Epithelial cell of esophagus (primary cell): ENCODE results near the gene PKMYT1.

Experiments
- DNase-seq: peaks from one replicate; pipeline ENCODE4 v3.0.0; 2010; ENCODE audit warnings: low read depth
- H3K4me3 ChIP-seq: 2 replicates; pipeline ENCODE4 v1.5.1; 2011; ENCODE audit warnings: mild to moderate bottlenecking, low read length, control low read depth
- CTCF ChIP-seq: IDR thresholded peaks from 2 replicates; pipeline ENCODE4 v1.5.1; 2011; ENCODE audit warnings: low read depth, mild to moderate bottlenecking, low read length, control low read depth, inconsistent platforms; ENCODE audit not compliant: insufficient read depth; ENCODE audit errors: missing control alignments

The PKMYT1 gene

GRCh38 chr16:2960183-2961010 lies 19.8 kb downstream of the PKMYT1 start:
- no peak for TF ChIP-seq CTCF
- no peak overlapping the region for H3K4me3 ChIP-seq
- no peak for DNase-seq

- DNase-seq = no peak
- TF ChIP-seq CTCF = no peak
- H3K4me3 ChIP-seq = no peak overlapping the region
Observed at GRCh38 chr16:2959206-2959605, 21.0 kb downstream of the PKMYT1 start.

- no peak for TF ChIP-seq CTCF
- no peak overlapping the region for H3K4me3 ChIP-seq
- DNase-seq = no peak
Observed at GRCh38 chr16:2956579-2956956, 23.7 kb downstream of the PKMYT1 start.

GRCh38 chr16:2955779-2956578 lies 24.3 kb downstream of the PKMYT1 start:
- no peak for DNase-seq
- H3K4me3 ChIP-seq = no peak overlapping the region
- TF ChIP-seq CTCF = no peak

GRCh38 chr16:2955438-2955778 lies 24.8 kb downstream of the PKMYT1 start:
- H3K4me3 ChIP-seq = no peak overlapping the region
- no peak for DNase-seq

GRCh38 chr16:2954656-2955381 lies 25.4 kb downstream of the PKMYT1 start:
- no peak for TF ChIP-seq CTCF
- no peak overlapping the region for H3K4me3 ChIP-seq
- DNase-seq = no peak

More at GRCh38 chr16:2955438-2955778, 24.8 kb downstream of the PKMYT1 start:
- no peak for TF ChIP-seq CTCF
